GM19035 (cell line): ENCODE measurements around the gene IL1RL1.
A peak's percentile ranks its signal among the peaks of the same experiment; 100 is the strongest.

Experiments used
- ATAC-seq: cut with Tn5 transposase; IDR thresholded peaks from one replicate; pipeline ENCODE4 v1.9.1; 2021; ENCODE audit not compliant: unreplicated experiment

Gene IL1RL1

DNA sequence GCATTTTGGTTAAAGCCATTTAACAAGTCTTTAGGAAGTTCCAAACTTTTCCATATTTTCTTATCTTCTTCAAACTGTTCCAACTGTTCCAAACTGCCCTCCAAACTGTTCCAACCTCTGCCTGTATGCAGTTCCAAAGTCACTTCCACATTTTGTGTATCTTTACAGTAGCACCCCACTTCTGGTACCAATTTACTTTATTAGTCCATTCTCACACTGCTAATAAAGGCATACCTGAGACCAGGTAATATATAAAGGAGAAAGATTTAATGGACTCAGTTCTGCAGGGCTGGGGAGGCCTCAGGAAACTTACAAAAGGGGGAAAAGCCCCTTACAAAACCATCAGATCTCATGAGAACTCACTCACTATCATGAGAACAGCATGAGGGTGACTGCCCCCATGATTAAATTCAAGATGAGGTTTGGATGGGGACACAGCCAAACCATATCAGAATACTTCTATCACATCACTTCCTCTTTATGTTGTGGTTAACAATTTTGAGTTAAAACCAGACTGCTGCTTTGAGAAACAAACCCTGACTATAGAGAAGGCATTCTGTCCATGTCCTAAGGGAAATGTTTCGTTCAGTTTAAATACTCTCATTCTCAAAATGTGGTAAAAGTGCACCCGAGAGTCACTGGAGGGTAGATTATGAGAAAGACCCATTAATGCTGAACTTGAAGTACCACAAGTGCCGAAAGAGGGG is 55.2 kb downstream of the IL1RL1 start:
- ATAC-seq, result peak; percentile 66

DNA sequence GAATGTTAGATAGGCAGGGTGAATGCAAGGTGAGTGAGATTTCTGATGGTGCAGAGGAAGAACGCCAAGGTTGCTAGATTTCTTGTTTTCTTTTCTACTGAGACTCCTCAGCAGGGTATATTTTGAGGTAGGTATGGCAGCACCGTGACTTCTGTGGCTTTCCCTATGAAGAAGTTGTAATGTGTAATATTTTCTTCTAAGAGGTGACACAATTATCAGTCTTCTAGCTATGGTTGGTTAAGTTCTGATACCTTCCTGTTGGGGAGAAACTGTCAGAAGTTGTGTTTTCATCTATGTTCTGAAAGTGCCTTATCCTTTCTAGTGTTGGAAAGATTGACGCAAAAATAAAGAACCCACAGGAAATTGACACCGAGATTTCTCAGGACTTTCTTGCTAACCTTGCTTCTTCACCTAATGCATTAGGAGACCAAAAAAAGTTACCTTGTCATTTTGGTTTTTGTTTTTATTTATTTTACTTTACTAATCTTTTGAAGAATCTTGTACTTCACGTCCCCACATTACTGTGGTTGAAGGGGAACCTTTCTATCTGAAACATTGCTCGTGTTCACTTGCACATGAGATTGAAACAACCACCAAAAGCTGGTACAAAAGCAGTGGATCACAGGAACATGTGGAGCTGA is 56.1 kb downstream of the IL1RL1 start:
- ATAC-seq, result peak; percentile 54

DNA sequence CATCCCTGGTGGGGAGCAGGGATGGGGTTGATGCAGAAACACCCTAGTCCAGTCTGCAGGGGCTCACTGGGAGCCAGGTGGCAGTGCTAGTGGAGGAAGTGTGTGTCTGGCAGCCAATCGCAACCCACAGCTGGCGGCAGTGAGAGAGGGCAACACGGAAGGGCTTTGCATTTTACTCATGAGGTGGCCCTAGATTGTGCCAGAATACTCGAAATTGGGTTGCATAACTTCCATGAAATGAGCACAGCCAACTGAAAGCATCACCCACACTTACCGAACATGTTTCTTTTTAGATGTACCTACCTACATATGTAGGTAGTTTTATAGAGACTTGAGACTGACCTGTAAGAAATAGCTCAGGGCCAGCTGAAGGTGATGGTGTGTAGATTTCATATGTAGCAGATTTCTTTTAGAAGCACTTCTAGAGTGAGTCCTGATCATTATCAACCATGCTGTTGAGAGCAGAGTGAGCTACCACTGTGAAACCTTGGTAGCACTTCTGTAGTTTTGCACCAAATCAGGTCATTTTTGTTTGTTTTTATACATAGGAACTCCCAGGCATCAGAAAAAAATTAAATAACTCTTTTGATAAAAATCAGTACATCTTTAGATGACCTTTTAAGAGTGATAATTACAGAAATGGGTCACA is 57.2 kb downstream of the IL1RL1 start:
- no peak for ATAC-seq

DNA sequence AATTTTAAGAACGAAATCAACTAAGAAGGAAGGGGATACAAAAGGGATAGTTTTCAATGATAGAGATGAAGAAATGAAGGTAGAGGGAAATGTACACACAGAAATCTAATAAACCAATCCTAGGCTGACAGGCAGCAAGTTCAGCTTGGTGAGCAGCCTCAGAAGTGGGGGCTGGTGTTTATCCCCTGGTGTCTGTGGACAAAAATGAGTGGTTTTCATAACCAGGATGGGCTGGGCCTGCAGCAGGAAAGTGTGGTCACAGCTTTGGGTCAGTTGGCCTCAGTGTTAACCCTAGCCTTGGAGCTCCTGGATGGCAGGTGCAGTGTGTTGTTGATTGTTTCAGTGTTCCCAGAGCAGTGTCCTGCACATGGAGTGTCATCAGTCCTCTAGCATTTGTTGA is 58.5 kb downstream of the IL1RL1 start:
- no peak for ATAC-seq

DNA sequence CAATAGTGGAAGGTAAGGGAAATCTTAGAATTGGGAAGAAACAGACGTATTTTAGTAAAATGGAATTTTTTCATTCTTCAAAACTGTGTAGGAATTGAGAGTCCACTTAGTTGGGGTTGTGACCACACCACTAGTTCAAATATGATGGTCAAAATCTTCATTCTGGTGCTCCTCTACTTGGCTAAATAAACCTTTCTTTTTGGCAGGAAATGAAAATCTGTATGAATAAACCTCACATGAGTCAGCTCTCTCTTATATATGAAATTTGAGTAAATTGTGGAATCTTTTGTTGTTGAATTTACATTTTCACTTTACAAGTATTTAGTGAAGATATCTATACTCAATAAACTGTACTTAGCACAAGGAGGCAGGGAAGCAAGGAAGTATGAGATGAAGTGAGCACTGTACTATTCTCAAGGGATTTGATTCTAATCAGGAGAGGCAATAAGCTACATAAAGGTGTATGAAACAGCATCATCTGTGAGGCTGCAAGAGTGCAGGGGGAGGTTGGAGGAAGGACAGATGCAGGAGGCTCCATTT is 64.8 kb downstream of the IL1RL1 start:
- ATAC-seq, result no peak

DNA sequence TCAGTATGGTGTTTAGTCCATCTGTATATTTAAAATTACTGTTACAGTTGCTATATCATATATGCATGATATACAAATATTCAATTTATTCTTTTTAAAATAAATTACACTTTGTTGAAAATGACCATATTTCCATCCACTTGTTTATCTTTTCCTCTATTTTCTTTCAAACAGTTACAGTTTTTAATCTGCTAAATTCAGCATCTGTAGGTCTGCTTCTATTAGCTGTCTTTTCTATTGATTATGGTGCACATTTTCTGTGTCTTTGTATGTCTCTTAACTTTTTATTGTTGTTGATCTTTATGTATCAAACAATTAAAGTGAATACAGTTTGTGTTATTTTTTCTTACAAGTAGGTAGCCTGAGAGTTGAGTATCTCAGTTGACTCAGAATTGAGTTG is 72.4 kb downstream of the IL1RL1 start:
- no peak for ATAC-seq

DNA sequence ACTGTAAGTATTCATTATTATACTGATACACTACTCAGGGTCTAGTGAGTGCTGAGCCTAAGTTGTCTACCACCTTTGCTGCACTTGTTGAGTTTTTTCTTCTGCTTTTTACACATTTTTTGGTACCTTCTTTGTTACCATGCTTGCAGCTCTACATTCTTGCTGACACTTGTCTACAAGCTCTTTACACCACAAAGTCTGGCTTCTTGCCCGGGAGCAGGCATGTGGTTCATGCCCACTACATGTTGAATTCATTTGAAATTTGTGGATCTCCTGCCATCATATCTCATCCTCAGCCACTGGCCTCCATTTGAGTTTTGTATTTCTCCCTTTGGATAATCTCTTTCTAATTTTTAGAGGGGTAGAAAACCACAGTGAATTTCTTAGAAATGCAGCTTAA is 74.2 kb downstream of the IL1RL1 start:
- no peak for ATAC-seq

DNA sequence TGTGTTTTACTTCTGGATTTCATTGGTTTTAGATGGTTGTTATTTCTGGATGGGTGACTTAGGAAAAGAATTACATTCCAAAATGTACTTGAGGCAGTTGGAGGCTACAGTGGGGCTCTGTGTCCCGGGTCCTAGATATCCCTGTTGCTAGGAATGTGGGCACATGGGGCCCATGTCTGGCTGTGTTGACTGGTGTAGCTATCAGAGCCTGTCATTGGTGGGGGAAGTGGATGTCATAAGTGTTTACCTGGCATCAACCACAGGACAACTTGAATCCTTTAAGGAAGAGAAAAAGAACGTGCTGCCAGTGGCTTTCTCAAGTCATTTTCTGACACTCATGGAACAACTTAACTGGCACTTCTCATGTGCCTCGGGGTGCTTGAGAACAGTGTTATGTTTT is 74.6 kb downstream of the IL1RL1 start:
- no peak for ATAC-seq

DNA sequence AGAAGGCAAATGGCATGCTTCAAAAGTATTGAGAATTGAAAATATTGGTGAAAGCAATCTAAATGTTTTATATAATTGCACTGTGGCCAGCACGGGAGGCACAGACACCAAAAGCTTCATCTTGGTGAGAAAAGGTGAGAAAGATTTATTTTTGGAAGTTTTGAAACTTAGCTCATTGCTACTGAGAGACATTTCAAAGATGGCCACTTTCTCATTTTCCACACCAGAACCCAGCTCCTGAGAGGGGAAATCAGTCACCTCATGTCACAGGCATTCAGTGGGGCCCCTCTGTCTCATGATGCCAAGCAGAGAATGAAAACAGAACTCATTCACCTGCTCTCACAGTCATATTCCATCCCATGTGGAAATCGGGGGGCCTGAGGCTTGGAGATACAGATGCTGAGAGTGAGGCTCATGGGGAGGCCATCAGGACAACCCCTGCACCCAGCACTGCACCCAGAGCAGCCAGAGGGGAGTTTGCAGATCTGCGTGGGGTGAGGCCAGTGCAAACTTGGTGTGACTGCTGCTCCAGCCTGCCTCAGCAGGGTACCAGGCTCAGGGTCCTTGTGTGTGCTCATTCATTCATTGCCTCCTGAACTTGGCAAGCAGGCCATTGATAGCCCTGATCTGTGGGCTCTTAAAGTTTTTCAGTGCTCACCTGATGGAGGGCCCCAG is 75.6 kb downstream of the IL1RL1 start:
- no peak for ATAC-seq

DNA sequence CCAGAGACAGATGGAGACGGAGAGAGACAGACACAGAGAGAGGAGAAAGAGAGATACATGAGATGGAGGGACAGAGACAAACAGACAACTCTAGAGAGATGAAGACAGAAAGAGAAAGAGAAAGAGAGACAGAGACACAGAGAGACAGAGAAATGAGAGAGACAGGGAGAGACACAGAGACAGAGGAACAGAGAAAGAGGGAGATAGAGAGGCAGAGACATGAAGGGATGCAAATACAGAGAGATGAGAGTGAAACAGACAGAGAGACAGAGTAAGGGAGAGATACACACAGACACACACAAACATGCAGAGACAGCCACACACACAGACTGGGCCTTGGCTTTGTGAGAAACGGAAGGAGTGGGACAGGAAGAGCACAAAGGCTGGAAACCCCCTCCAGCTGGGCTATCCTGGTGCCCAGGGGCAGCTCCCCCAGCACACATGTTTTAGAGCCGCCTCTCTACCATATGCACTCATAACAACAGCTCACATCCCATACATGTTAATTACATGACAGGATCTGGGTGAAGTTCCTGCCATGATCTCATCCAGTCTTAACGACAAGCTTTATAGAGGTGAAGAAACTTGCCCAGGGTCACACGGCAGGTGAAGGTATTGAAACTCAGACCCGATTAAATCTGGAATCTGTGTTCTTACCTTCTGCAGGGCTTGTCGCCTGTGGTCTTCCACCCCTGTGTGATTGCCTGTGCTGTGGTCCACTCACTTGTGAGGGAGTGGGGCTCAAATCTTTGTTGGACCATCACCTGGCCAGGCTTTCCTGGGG is 76.6 kb downstream of the IL1RL1 start:
- no peak for ATAC-seq

DNA sequence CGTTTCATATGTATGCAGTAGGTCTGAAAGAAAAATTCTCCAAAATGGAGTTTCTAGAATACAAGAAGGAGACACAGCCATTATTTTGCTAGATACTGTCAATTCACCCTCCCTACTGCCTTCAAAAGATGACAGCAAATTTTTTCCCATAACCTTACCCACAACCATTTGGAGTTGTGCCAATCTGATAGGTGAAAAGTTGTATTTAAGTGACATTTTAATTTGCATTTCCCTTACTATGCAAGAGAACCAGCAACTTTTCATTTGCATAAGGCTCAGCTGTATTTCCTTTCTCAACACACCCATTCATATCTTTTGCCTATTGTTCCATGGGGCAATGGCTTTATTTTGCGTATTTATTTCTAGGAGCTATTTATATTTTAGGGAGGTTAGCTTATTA is 80.2 kb downstream of the IL1RL1 start:
- no peak for ATAC-seq

DNA sequence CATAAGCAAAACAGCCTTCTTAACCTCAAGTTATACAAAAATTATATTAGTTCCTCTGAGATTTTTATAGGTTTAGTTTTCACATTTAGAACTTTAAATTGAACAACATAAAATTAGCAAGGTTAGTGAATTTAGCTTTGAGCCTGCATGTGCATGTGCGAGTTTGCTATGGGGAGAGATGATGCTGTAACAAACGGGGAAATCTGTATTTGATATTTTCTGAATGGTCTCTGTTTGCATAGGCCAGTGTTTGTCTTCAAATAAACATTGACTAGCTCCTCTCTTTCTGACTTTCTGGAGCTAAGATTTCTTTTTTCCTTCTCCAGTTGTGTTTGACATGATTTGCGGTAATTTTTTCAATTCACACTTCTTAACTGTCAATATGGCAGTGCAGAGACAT is 80.7 kb downstream of the IL1RL1 start:
- no peak for ATAC-seq

DNA sequence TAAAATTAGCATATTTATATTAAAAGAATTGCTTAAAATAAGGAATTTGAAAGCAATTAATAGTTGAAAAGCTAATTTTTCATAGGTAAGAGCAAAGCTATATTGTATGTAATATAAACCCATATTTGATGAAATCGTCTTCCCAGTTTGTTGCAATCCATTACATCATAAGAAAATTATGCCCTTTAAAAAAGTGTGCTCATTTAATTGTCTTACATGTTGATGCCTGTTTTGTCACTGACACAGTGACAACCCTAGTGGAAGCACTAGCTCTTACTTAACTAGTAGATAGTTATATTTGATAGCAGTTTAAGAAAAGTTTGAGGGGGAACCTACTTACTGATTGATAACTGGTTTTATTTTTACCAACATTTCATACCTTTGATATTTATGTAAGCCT is 81.6 kb downstream of the IL1RL1 start:
- no peak for ATAC-seq

DNA sequence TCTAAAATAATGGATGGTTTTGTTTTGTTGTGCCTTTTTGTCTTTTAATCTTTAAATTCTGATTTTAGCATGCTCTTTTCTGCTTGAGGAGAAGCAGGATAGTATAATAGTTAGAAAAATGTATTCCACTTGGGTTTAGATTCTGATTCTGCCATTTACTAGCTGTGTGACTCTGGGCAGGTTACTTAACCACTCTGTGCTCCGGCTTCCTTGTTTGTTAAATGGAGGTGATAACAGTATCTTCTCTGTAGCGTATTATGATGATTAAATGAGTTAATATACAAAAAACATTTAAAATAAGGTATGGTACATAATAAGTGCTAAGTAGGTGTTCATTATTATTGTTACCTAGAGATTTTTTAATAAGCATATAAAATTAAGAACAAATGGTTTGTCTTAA is 84.6 kb downstream of the IL1RL1 start:
- no peak for ATAC-seq

DNA sequence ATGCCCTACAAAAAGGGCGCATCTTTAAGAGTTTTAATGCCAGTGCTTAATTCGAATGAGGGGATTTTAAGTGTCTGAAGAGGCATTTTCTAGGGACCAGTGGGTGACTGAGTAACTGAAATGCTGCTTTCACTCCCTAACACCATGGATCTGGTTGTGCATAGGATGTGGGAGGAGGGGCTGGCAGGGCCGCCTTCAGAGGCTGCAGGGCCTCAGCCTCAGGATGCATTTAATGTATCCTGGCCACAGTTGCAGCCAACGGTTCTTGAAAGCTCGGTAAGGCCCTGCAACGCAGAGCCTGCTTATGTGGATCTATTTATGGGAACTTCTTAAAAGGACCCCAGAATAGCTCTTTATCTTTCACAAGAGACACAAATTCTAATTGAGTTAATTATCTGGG is 85.8 kb downstream of the IL1RL1 start:
- ATAC-seq, result no peak

DNA sequence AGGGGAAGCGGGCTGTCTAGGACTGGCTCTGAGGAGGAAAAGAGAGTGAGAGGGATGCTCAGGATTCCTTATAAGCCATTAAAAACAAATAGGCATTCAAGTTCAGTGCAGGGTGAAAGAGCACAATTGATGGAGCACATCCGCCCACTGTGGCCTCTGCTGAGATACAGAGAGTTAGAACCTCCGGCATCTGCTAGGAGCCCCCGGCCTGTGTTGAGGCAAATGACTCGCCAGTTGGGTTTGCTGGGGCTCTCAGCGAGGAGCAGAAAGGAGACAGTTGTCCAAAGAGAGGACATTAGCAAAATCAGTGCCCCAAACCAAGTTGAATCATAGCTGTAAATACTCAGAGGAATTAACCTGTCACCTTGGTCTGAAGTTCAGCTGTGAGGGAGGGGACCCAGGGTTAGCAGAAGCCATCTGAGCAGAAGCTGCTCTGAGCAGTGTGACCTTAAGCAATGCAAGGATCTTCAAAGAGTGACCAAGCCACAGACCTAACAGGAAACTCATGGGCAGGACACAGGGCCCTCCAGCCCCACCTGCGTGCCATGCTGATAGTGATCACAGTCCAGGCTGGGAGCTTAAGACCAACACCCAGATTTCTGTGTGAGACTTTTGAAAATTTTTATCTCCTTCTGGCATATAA is 88.3 kb downstream of the IL1RL1 start:
- no peak for ATAC-seq

DNA sequence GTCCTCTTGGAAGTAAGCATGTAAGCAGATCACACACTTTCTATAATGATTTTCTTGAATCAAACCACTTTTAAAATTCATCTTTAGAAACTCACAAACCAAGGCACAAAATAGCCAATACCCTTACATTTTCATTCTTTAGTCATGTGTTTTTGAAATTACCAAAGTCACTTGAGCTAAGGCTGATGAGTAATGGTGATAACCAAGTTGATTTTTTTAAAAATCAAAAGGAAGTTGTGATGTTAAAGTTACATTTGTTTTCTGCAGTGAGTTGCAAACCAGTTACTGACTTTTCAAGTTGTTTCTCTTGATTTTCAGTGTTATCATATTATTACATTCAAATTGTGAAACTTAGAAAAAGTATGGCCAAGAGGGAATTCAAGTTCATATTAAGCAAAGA is 90.1 kb downstream of the IL1RL1 start:
- ATAC-seq, result no peak
